KOPT-K1 (cell line): Measurements from ENCODE around the gene ATF5.
"Not testable (repeated sequence)": the region's sequence is repeated elsewhere in the genome, so short reads cannot be mapped to it uniquely, and the experiment has no call there.

ENCODE experiments used
- H3K27ac ChIP-seq: fragments of 200-600 bp; sonication (generic); 2 replicates; pipeline ENCODE4 v1.5.1; 2016; ENCODE audit warnings: antibody characterized with exemption, mild to moderate bottlenecking, low read depth, low read length; ENCODE audit not compliant: poor library complexity, severe bottlenecking
- H3K36me3 ChIP-seq: fragments of 200-600 bp; sonication (generic); 2 replicates; pipeline ENCODE4 v1.5.1; 2017; ENCODE audit warnings: antibody characterized with exemption, mild to moderate bottlenecking, low read length, moderate library complexity; ENCODE audit not compliant: insufficient read depth
- H3K9me3 ChIP-seq: fragments of 200-600 bp; sonication (generic); 2 replicates; pipeline ENCODE4 v1.5.1; 2017; ENCODE audit warnings: antibody characterized with exemption, low read length, mild to moderate bottlenecking; ENCODE audit not compliant: insufficient read depth, poor library complexity, severe bottlenecking

ATF5 gene

DNA sequence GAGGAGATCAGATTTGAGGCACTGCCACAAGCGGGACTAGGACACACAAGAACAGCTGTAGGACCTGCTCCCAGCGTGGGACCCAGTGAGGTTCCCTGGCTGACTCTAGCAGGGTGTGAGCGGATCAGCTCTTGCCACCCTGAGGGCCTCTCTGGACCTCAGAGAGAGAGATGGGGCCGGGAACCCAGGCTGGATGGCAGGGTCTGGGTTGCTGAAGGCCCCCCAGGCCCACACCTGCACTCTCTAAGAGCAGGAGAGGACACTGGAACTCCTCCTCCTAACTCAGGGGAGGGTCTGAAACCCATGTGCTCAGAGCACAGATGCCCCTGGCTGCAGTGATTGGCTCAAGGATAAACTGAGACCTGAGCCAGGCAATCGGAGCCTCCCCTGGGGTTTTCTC, 18.8 kb upstream of the ATF5 start:
- no peaks in the 10 kb centered on the region for H3K9me3 ChIP-seq
- peaks cover 97% of the 10 kb centered on the region for H3K36me3 ChIP-seq
- no peak overlapping the region for H3K27ac ChIP-seq

DNA sequence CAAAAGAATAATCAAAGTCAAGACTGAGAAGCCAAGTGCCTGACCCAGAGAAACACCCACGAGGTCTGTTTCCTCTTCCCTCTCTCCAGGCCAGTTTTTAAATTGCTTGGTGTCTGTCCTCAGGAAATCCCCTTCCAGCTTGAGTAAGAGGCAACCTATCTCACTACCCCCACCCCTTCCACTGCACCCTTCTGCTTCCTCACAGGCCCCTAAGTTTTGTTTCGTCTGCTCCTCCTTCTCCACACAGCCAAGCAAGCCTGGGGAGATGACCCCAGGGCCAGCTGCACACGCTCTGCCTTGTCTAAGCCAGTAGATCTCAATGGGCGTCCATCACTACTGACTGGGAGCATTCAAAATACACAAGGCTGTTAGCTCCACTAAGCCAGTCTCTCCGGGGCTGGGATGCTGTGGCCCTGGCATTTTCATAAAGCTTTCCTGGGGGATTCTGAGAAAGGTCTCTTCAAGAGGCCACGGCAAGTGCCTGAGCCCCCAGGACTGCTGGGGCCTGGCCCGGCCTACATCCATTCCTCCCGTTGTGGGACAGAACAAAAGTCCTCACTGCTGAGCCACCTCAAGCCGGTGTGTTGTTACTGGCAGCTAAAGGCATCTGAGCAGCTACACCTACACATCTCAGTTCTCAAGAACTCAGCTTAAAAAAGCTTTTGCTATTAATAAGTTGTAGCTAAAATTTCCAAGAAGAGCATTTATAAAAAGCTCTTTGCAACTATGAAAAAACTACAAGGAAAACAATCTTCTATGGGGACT, 17.4 kb upstream of the ATF5 start:
- no peak overlapping the region for H3K27ac ChIP-seq
- H3K9me3 ChIP-seq = no peaks in the 10 kb centered on the region
- H3K36me3 ChIP-seq = peaks cover 97% of the 10 kb centered on the region

DNA sequence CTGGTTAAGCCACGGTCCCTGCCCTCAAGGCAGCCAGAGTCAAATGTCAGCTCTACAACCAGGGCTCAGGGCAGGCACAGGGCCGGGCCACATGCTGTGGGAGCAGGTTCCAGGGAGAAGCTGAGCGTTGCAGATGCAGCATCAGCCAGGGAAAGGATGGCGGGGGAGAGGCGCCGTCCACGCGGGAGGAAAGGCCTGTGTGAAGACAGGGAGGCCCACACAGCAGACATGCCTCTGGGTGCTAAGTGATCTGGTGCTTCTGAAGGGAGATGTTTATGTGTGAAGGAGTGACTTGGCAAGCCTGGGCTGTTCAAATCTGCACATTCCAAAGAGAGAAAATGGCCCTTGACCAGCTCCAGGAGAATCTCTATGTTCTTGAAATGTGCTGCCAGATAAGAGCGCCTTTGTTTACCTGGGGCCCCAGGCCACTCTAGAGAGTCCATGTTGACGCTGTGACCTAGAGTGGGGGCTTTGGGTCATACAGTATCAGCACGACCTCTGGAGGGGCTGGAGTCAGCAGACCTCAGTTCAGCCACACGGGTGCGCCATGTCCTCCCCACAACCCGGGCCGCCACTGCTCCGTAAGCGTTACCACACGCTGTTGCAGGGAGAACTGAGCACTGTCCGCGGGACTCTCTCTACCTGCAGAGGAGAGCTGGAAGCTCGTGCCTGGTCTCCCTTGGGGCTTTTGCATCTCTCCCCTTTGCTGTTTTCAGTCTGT, 15.9 kb upstream of the ATF5 start:
- Histone ChIP-seq H3K9me3 (no peaks in the 10 kb centered on the region), H3K27ac (no peak overlapping the region), H3K36me3 (peaks cover 97% of the 10 kb centered on the region)

DNA sequence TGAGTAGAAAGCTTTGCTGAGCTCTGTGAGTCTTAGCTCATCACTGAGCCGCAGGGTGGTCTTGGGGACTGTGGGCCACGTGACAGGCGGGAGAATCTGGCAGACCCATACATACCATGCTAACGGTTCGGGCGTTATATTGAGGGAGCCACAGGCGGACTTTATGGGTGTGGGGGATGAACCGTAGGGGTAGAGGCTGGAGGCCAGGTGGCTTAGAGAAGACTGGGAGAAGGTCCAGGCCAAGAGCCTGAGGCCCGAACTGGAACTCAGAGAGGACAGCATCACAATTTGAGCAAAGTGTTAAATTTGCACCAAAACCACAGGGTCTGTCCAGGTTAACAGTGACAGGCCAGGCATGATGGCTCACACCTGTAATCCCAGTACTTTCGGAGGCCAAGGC, 15.3 kb upstream of the ATF5 start:
- Histone ChIP-seq H3K9me3 (no peaks in the 10 kb centered on the region), H3K36me3 (peaks cover 97% of the 10 kb centered on the region), H3K27ac (no peak overlapping the region)

DNA sequence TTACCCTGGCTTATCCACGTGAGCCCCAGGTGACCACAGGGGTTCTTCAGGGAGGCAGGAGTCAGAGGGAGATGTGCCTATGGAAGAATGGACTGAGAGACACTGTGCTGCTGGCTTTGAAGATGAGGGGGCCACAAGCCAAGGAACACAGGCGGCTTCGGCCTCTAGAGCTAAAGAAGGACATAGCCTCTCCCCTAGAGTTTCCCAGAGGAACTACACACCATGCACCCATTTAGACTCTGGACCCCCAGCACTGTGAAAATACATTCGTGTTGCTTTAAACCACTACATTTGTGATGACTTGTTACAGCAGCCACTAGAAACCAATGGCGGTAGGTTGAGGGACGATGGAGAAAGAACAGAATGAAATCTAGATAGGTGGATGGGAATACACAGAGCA, 13.7 kb upstream of the ATF5 start:
- Histone ChIP-seq H3K9me3 (no peaks in the 10 kb centered on the region), H3K36me3 (peaks cover 96% of the 10 kb centered on the region), H3K27ac (no peak overlapping the region)

DNA sequence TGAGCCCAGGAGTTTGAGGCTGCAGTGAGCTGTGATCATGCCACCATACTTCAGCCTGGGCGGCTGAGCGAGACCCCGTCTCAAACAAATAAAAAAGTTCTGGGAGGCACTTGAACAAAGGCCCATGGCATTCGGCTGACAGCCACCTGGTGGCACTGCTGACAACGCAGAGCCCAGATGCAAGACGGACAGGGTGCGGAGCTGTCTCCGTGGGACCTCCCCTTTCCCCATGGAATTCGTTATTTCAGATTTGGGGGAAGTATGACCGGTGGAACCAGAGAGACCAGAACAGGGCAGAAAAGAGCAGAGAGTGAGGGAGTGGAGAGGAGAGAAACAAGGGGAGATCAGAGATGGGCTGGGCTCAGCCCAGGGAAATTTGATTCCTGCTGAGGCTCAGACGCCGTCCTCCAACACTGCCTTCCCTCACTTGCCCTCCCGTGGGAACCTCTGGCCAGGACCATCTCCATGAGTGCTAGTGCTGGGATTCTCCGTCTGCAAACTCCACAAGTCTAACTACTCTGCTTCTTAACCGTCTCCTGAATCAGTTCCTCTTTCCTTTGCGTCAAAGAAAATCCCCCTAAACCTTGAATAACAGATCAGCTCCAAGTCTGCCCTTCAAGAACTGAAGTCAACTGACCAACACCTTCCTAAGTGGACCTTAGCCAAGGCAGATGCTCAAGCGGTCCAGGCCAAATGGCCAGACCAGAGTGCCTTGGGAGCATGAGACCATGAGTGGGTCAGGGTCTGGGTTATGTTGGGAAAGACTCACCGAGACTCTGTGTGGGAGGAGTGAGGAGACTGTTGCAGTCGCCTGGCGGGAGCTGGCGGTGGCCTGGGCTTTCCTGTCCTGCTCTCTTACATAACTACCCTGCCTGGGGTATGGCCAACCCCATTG, 11.9 kb upstream of the ATF5 start:
- Histone ChIP-seq H3K27ac (no peak overlapping the region), H3K9me3 (no peaks in the 10 kb centered on the region), H3K36me3 (peaks cover 96% of the 10 kb centered on the region)

DNA sequence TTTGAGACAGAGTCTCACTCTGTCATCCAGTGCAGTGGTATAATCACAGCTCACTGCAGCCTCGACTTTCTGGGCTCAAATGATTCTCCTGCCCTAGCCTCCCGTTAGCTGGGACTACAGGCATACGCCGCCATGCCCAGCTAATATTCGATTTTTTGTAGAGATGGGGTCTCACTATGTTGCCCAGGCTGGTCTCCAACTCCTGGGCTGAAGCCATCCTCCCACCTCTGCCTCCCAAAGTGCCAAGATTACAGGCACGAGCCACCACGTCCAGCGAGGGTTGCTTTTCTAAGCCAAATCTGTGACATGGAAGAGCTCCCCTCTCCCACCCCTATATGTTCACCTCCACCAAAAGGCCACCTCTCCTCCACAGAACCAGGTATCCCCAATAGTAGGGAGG, 10.9 kb upstream of the ATF5 start:
- Histone ChIP-seq H3K9me3 (no peaks in the 10 kb centered on the region), H3K36me3 (peaks cover 96% of the 10 kb centered on the region), H3K27ac (no peak overlapping the region)

DNA sequence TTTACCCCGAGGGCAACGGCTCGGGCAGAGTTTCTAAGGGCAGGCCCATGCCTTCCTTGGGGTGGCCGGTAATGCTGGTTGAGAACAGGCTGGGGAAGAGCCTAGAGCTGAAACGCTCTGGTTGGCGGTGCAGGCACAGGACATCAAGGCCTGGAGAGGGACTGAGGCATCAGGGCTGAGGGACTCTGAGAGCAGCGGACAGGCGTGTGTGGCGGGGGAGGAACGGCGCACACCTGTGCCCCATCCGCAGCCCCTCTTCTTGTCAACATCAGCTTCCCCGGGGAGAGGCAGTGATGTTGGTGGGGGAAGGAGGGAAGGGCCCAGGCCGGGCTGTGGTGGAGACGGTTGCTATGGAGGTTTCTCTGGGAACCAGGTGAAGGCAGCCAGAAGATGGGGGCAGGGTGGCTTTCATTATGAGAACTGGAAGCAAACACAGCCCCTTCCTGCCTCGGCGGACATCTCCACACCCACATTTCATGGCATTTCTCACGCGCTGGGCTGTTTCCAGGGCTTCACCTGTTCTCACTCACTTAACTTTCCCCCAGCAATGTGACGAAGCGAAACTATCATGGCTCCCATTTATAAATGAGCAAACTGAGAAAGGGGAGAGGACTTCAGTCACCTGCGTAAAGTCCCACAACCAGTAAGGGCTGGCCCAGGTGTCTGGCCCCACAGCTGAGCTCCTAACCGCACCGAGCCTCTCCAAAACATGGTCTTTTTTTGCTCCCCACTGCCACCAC, 8.2 kb upstream of the ATF5 start:
- H3K9me3 ChIP-seq = no peaks in the 10 kb centered on the region
- H3K27ac ChIP-seq = no peak overlapping the region
- peaks cover 96% of the 10 kb centered on the region for H3K36me3 ChIP-seq

DNA sequence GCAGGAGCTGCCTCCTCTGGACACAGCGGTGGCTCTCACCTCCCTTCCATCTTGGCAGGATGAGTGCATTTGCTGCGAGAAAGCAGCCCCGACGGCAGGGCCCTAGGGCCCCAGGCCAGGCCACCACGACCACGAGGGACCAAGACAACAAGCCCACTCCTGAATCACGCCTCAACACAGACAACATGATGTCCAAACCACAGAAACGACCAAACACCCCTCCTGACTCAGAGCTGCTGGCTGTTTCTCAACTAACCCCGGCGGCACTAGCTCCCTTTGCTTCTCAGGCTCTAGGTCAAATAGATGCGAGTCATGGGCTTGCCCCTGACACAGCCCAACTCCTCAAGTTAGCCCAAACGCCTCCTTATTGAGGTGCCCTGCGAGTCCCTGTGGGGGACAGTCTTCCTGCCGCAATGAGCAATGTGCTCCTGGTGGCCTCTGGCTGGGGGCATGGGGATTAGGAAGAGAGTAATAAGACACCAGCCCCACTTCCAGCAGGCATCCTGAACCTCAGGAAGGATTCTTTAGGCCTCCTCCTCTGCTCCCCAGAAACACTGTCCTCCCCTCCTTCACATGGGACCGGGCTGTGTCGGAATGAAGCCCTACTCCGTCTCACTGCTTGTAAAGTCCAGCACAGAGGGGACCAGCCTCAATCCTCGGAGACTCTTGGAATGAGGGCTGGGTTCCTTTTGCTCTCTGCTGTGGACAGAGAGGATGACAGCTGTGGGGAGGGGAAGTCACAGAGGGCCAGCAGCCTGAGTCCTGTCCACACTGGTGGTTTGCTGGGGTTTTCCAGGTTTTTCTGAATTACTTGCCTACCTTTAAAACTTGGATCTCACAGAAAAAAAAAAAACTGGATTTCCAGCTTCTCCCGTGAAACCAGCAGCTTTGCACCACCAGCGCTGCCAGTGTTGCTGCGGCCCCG, 6.9 kb upstream of the ATF5 start:
- Histone ChIP-seq H3K36me3 (peaks cover 98% of the 10 kb centered on the region), H3K27ac (no peak overlapping the region), H3K9me3 (no peaks in the 10 kb centered on the region)

DNA sequence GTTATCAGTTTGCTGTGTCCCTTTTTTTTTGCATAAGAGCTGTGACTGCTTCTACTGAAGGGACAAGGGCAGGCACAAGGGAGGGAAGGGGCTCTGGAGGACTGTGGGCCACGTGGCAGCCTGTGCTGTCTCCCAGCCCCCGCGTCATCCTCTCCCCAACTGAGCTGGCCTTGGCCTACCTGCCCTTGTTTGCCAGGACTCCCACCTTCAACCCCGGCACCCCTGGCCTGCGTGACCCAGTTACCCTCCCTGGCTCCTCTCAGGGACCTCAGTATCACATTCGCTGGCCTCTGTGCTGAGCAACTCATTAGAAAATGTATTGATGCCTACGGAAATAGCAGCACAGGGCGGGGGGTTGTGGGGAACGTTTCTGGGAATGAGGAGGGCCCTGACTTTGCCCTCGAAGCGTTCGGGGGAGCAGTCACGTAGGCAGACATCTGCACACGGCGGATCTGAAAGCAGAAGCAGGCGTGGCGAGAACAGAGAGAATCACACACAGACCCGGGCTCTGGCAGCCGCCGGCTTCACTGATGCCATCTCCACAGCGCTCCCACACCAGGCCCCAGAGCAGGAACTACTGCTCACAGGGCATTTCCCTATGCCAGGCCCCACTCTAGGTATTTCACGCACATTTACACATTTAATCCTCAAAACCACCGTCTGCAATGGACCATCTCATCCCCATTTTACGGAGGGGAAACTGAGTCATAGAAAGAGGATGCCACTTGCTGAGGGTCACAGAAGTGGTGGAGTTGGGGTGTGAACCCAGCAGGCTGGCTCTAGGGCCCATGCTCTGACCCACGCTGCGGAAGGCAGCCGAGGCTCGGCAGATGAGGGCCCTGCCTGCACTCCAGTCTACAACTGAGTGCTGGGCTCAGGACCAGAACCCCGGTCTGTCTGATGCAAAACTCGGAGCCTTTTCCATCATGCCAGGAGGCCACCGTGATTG, 5.7 kb upstream of the ATF5 start:
- Histone ChIP-seq H3K9me3 (no peaks in the 10 kb centered on the region), H3K27ac (no peak overlapping the region), H3K36me3 (peaks cover 95% of the 10 kb centered on the region)

DNA sequence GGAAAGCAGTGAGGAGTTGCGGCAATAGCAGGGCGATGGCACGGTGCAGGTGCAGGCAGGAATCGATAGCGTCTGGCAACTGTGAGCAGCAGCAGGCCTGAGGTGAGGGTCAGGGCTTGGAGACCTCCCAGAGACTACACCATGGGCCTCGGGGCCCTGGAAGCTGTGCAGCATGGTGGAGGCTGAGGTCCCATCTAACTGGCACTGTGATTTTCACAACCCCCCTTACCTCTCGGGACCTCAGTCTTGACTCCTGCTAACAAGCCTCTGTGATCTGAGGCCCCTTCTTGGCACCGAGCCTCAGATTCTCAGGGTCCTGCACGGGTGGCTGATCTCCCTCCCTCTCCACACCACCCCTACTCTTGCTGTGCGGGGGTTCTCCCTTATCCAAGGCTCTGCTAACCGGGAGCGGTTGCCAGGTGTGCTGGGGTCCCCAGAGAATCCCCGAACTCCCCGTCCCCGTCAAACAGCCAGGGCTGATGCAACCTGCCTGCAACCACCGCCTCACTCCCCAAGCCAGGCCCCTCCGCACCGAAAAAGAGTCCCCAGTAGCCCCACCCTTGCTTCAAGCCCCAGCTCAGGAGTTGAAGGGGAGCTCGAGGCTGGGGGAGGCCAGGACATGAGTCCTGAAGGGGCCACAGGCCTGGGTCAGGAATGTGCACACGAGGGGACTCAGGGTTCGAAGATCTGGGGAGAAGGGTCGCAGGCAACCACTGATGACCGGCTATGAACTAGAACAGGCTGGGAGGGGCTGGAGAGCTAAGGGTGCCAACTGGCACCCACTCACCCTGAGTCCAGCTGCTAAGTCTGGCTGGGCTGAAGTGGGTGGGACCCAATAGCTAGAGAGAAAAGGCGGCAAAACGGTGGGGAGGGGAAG, 4.8 kb upstream of the ATF5 start:
- no peaks in the 10 kb centered on the region for H3K9me3 ChIP-seq
- H3K27ac ChIP-seq = no peak overlapping the region
- H3K36me3 ChIP-seq = peaks cover 87% of the 10 kb centered on the region

DNA sequence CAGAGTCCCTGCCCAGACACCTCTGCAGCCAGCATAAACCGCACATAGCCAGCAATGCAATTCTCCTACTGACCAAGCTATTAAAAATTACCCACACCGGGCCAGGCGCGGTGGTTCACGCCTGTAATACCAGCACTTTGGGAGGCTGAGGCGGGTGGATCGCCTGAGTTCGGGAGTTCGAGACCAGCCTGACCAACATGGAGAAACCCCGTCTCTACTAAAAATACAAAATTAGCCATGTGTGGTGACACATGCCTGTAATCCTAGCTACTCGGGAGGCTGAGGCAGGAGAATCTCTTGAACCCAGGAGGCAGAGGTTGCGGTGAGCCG, 4.2 kb upstream of the ATF5 start:
- H3K36me3 ChIP-seq = peaks cover 81% of the 10 kb centered on the region
- H3K9me3 ChIP-seq, H3K27ac ChIP-seq: not testable (repeated sequence)
